HG03108 (cell line): ENCODE measurements around the gene SPECC1L.

Experiments
- ATAC-seq: cut with Tn5 transposase; IDR thresholded peaks from one replicate; pipeline ENCODE4 v1.9.1; 2021; ENCODE audit warnings: moderate library complexity; ENCODE audit not compliant: unreplicated experiment

The SPECC1L gene

GRCh38 chr22:24411256-24412004 lies 140.8 kb downstream of the SPECC1L start:
- no peak for ATAC-seq

GRCh38 chr22:24412274-24412673 lies 141.6 kb downstream of the SPECC1L start:
- ATAC-seq, result no peak

- ATAC-seq, result no peak
Observed at GRCh38 chr22:24413271-24413670, 142.6 kb downstream of the SPECC1L start.

- no peak for ATAC-seq
Observed at GRCh38 chr22:24413736-24414385, 143.2 kb downstream of the SPECC1L start.

GRCh38 chr22:24414523-24414922 lies 143.9 kb downstream of the SPECC1L start:
- ATAC-seq, result no peak

GRCh38 chr22:24414984-24415945 lies 144.6 kb downstream of the SPECC1L start:
- no peak for ATAC-seq

- no peak for ATAC-seq
Observed at GRCh38 chr22:24416095-24416494, 145.5 kb downstream of the SPECC1L start.

GRCh38 chr22:24416611-24417010 lies 146.0 kb downstream of the SPECC1L start:
- ATAC-seq, result no peak

- no peak for ATAC-seq
Observed at GRCh38 chr22:24417200-24417599, 146.6 kb downstream of the SPECC1L start.

GRCh38 chr22:24417901-24418641 lies 147.4 kb downstream of the SPECC1L start:
- ATAC-seq, result no peak

- ATAC-seq, result no peak
Observed at GRCh38 chr22:24418786-24419474, 148.3 kb downstream of the SPECC1L start.

- no peak for ATAC-seq
Observed at GRCh38 chr22:24419475-24419850, 148.8 kb downstream of the SPECC1L start.

GRCh38 chr22:24420072-24420976 lies 149.7 kb downstream of the SPECC1L start:
- ATAC-seq, result no peak

- ATAC-seq, result no peak
Observed at GRCh38 chr22:24420977-24421343, 150.3 kb downstream of the SPECC1L start.

GRCh38 chr22:24421428-24421931 lies 150.8 kb downstream of the SPECC1L start:
- no peak for ATAC-seq

- ATAC-seq, result no peak
Observed at GRCh38 chr22:24422102-24422665, 151.6 kb downstream of the SPECC1L start.

GRCh38 chr22:24423519-24424000 lies 152.9 kb downstream of the SPECC1L start:
- ATAC-seq, result no peak
